GM12878 (cell line): ENCODE results near the gene DCLRE1B.

Source experiments
- BCL11A ChIP-seq: IDR thresholded peaks from 2 replicates; pipeline ENCODE4 v1.6.1; 2011; ENCODE audit warnings: low read depth, low read length
- CEBPB ChIP-seq, 2 experiments: fragments of 150-350 bp in 1 of 2; IDR thresholded peaks; 2 replicates each; pipeline ENCODE4 v1.6.1; 2012 to 2014; ENCODE audit warnings: low read depth in 2 of 2, low read length in 2 of 2, borderline replicate concordance in 1 of 2, inconsistent platforms in 1 of 2
- CTCF ChIP-seq, 3 experiments: IDR thresholded peaks in 2 of 3; conservative IDR thresholded peaks in 1 of 3; 2 replicates each; pipeline ENCODE4 v1.5.1; 2011; ENCODE audit warnings: low read depth in 3 of 3, low read length in 3 of 3, mild to moderate bottlenecking in 3 of 3, control low read depth in 2 of 3, moderate library complexity in 2 of 3, inconsistent platforms in 1 of 3, mixed read lengths in 1 of 3; ENCODE audit not compliant: control insufficient read depth in 2 of 3, insufficient read depth in 1 of 3; ENCODE audit errors: extremely low read depth in 1 of 3
- EED ChIP-seq: sonication (generic); IDR thresholded peaks from 2 replicates; pipeline ENCODE4 v1.6.1; 2016; ENCODE audit warnings: antibody characterized with exemption, low read depth
- EGR1 ChIP-seq, 2 experiments: IDR thresholded peaks; 1 replicate in 1 of 2; 2 replicates in 1 of 2; pipeline ENCODE4 v1.6.1; 2011 to 2012; ENCODE audit warnings: low read depth in 2 of 2, low read length in 2 of 2, borderline replicate concordance in 1 of 2, mild to moderate bottlenecking in 1 of 2, moderate library complexity in 1 of 2
- EZH2 ChIP-seq: IDR thresholded peaks from 2 replicates; pipeline ENCODE4 v1.6.1; 2012; ENCODE audit warnings: low read depth, mild to moderate bottlenecking, control low read depth, inconsistent platforms, low read length, borderline replicate concordance; ENCODE audit not compliant: control insufficient read depth
- KDM1A ChIP-seq: fragments of 200-600 bp; sonication (generic); IDR thresholded peaks from 2 replicates; pipeline ENCODE4 v1.6.1; 2016; ENCODE audit warnings: borderline replicate concordance
- POLR2AphosphoS5 ChIP-seq: IDR thresholded peaks from 2 replicates; pipeline ENCODE4 v1.6.1; 2011; ENCODE audit warnings: mild to moderate bottlenecking, low read length, inconsistent platforms
- REST ChIP-seq: IDR thresholded peaks from 2 replicates; pipeline ENCODE4 v1.6.1; 2012; ENCODE audit warnings: mild to moderate bottlenecking, low read depth, low read length
- USF1 ChIP-seq: IDR thresholded peaks from 2 replicates; pipeline ENCODE4 v1.6.1; 2011; ENCODE audit warnings: borderline replicate concordance, low read depth, mild to moderate bottlenecking, moderate library complexity, mixed read lengths, low read length; ENCODE audit not compliant: insufficient read depth; ENCODE audit errors: extremely low read length
- YBX1 ChIP-seq: fragments of 450-650 bp; IDR thresholded peaks from 2 replicates; pipeline ENCODE4 v1.6.1; 2016; ENCODE audit warnings: antibody characterized with exemption

GRCh38 chr1:113951719-113952118 is 46.6 kb downstream of the DCLRE1B start:
- no peak for TF ChIP-seq CTCF (IDR thresholded peaks at IDR 0.05 in 2 of 3, conservative IDR thresholded peaks at IDR 0.05 in 1 of 3; ENCODE audit: control insufficient read depth in 2 of 3, extremely low read depth in 1 of 3, insufficient read depth in 1 of 3, low read depth in 3 of 3, low read length in 3 of 3)
- TF ChIP-seq EZH2: no peak
- TF ChIP-seq USF1: no peak
- TF ChIP-seq BCL11A: no peak
- no peak for TF ChIP-seq CEBPB (IDR thresholded peaks at IDR 0.05; ENCODE audit: borderline replicate concordance in 1 of 2, low read depth in 2 of 2, low read length in 2 of 2)
- TF ChIP-seq POLR2AphosphoS5: no peak
- no peak for TF ChIP-seq KDM1A
- no peak for TF ChIP-seq YBX1
- no peak for TF ChIP-seq EED
- no peak for TF ChIP-seq EGR1 (IDR thresholded peaks at IDR 0.05; ENCODE audit: borderline replicate concordance in 1 of 2, low read depth in 2 of 2, low read length in 2 of 2)
- TF ChIP-seq REST: no peak
